ENCODE results near the gene PDLIM7. TPM values are rescaled to one million over a fixed set of nuclear protein-coding genes. Genes with fewer than 3 reads are reported as not detected.

Gene PDLIM7
- total and polyA plus RNA-seq, 4 donors: 49.2 to 124 (median 83.5) TPM

DNA sequence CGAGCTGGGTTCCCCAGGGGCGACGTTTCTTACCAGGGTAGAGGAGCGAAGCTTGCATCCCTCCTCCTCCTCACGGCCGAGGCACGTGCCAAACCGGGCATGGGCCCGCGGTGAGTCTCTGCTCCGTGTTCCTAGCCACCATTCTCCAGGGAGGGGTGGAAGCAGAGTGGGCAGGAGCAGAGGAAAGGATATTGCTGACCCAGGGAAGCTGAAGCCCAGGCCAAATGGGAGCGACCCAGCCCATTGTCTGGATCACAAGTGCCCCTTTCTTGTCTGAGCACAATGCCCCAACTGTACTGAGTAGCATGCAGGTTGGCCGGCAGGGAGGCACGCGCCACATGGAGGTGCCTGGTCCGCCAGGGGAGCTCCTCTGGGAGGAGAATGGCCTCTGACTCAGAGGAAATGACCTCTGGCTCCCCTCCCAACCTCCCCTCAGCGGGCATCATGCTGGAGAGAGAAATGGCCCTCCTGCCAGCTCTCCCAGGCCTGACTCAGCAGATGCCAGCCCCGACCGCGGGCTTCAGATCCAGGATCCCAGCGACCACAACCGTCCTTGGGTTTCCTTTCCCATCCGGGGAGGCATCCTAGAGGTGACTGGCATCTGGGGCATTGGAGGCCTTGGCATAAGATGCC, 49.7 kb downstream of the PDLIM7 start:
- no peak for DNase-seq
- TF ChIP-seq, protein P1, sequence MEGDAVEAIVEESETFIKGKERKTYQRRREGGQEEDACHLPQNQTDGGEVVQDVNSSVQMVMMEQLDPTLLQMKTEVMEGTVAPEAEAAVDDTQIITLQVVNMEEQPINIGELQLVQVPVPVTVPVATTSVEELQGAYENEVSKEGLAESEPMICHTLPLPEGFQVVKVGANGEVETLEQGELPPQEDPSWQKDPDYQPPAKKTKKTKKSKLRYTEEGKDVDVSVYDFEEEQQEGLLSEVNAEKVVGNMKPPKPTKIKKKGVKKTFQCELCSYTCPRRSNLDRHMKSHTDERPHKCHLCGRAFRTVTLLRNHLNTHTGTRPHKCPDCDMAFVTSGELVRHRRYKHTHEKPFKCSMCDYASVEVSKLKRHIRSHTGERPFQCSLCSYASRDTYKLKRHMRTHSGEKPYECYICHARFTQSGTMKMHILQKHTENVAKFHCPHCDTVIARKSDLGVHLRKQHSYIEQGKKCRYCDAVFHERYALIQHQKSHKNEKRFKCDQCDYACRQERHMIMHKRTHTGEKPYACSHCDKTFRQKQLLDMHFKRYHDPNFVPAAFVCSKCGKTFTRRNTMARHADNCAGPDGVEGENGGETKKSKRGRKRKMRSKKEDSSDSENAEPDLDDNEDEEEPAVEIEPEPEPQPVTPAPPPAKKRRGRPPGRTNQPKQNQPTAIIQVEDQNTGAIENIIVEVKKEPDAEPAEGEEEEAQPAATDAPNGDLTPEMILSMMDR (IDR thresholded peaks at IDR 0.05; ENCODE audit: control extremely low read depth, extremely low read depth): no peak

GRCh38 chr5:177447066-177447610, 50.3 kb downstream of the PDLIM7 start:
- peak; percentile 68 to 80 (median 77) for DNase-seq
- peaks cover 0 to 9% (median 8%) of the 10 kb centered on the region in 3 donors for H3K27me3 ChIP-seq (ENCODE audit: control insufficient read depth in 3 of 3, insufficient read depth in 3 of 3, low read length in 2 of 3)
- peaks cover 0 to 16% (median 11%) of the 10 kb centered on the region in 5 donors for H3K4me1 ChIP-seq (ENCODE audit: control insufficient read depth in 5 of 5, insufficient read depth in 5 of 5, low read length in 5 of 5)
- WGBS, 2 donors: 0 to 1% methylated on average over 8 to 48 of the region's 52 CpGs
- TF ChIP-seq, protein P1 (IDR thresholded peaks at IDR 0.05; ENCODE audit: control extremely low read depth, extremely low read depth): no peak
- H3K4me3 ChIP-seq: no peak overlapping the region
- H3K27ac ChIP-seq (ENCODE audit: low read depth in 1 of 2, low read length in 1 of 2): no peak overlapping the region
- peaks cover 0 to 6% (median 0%) of the 10 kb centered on the region in 4 donors for H3K36me3 ChIP-seq (ENCODE audit: control insufficient read depth in 4 of 4, insufficient read depth in 4 of 4, low read length in 4 of 4)
- H3K9ac ChIP-seq (ENCODE audit: insufficient read depth in 1 of 2, low read length in 2 of 2): no peak overlapping the region
- no peaks in the 10 kb centered on the region for H3K9me3 ChIP-seq (ENCODE audit: control insufficient read depth in 4 of 4, insufficient read depth in 3 of 4, low read length in 3 of 4)
- ATAC-seq (ENCODE audit: insufficient read depth, low FRiP score): no peak

More for the DNA sequence above, 49.7 kb downstream of the PDLIM7 start:
- no peak overlapping the region for H3K27ac ChIP-seq (ENCODE audit: low read depth in 1 of 2, low read length in 1 of 2)
- no peak for ATAC-seq (ENCODE audit: insufficient read depth, low FRiP score)
- no peaks in the 10 kb centered on the region for H3K9me3 ChIP-seq (ENCODE audit: control insufficient read depth in 4 of 4, insufficient read depth in 3 of 4, low read length in 3 of 4)
- H3K4me1 ChIP-seq (ENCODE audit: control insufficient read depth in 5 of 5, insufficient read depth in 5 of 5, low read length in 5 of 5): peaks cover 0 to 16% (median 11%) of the 10 kb centered on the region in 5 donors
- 6 to 11% methylated on average over 22 to 23 of the region's 23 CpGs for WGBS, 2 donors
- peaks cover 0 to 9% (median 8%) of the 10 kb centered on the region in 3 donors for H3K27me3 ChIP-seq (ENCODE audit: control insufficient read depth in 3 of 3, insufficient read depth in 3 of 3, low read length in 2 of 3)
- no peak overlapping the region for H3K9ac ChIP-seq (ENCODE audit: insufficient read depth in 1 of 2, low read length in 2 of 2)
- no peak overlapping the region for H3K4me3 ChIP-seq
- H3K36me3 ChIP-seq (ENCODE audit: control insufficient read depth in 4 of 4, insufficient read depth in 4 of 4, low read length in 4 of 4): peaks cover 0 to 5% (median 0%) of the 10 kb centered on the region in 4 donors

DNA sequence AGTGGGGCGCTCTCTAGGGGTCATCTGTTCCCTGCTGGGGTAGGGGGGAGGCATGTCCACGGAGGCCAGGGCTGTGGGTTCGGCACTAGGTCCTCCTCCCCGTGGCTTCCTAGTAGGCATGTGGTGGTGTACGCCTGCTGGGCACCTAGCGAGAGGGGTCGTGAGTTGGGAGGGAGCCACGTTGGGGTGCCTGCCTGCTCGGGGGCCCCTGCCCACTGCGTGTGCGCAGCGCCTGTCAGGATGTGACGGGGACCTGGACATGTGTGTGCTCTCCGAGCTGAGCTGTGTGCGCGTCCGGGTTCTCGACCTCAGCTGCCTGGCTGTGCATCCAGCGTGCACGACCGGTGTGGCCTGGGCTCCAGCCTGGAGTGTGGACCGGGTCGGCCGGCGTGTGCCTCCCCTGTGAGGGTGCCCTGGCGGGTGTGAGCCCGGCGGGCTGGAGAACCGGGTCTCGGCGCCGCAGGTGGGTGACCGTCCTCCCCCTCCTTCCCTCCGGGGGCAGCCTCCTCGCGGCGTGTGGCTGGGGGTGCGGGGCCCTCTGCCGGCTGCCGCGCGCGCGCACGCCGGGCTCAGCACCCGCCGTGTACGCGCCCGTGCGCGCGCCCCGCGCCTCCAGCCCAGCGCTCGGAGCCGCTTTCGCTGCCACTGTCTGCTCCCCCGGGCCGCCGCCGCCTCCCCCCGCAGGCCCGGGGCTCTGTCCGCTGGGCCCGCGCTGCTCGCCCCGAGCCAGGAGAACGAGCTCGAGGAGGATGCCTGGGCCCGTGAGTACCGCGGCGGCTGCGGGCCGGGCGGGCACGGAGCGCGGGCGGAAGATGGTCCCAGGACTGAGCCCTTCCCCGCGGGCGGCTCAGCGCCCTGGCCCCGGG, 51.0 kb downstream of the PDLIM7 start, which contains the start of gene PRR7:
PRR7 (plus strand) TSS at position 615 of the 866 bp plus-strand sequence. CDS start 8,254 bp downstream, outside the sequence.
- ATAC-seq (ENCODE audit: insufficient read depth, low FRiP score): peak; percentile 55
- WGBS, 2 donors: 1% methylated on average over 50 to 89 of the region's 89 CpGs
- Histone ChIP-seq H3K9ac (ENCODE audit: insufficient read depth in 1 of 2, low read length in 2 of 2) (no peak within 1 kb of the TSS), H3K4me1 (ENCODE audit: control insufficient read depth in 5 of 5, insufficient read depth in 5 of 5, low read length in 5 of 5) (peaks cover 0 to 16% (median 11%) of the 10 kb centered on the region in 5 donors), H3K9me3 (ENCODE audit: control insufficient read depth in 4 of 4, insufficient read depth in 3 of 4, low read length in 3 of 4) (no peaks in the 10 kb centered on the region), H3K36me3 (ENCODE audit: control insufficient read depth in 4 of 4, insufficient read depth in 4 of 4, low read length in 4 of 4) (peaks cover 0 to 13% (median 0%) of the 10 kb centered on the region in 4 donors), H3K27me3 (ENCODE audit: control insufficient read depth in 3 of 3, insufficient read depth in 3 of 3, low read length in 2 of 3) (peaks cover 0 to 9% (median 8%) of the 10 kb centered on the region in 3 donors), H3K27ac (ENCODE audit: low read depth in 1 of 2, low read length in 1 of 2) (peak within 1 kb of the TSS in 1 of 2 donors; percentile 4), H3K4me3 (peak within 1 kb of the TSS; percentile 27)
- TF ChIP-seq, protein P1 (IDR thresholded peaks at IDR 0.05; ENCODE audit: control extremely low read depth, extremely low read depth): no peak
- peak; percentile 70 to 86 (median 71) for DNase-seq
